ENCODE measurements around the gene OR5D14. TPM values are rescaled to one million over a fixed set of nuclear protein-coding genes. Genes with fewer than 3 reads are reported as not detected.

Gene OR5D14
- total and polyA plus RNA-seq, 4 donors: not detected

DNA sequence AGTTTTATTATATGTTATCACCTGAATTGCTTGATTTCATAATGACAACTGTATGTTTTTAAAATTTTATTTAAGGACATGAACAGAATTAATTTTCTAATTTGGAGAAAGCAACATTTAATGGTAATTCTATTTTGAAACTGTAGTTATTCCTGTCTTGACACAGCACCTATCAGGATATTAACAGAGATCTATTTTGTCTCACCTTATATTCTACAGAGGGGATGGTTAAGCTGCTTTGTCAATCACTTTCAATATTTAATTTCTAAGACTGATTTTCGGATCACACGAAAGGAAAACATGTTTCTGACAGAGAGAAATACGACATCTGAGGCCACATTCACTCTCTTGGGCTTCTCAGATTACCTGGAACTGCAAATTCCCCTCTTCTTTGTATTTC lies 43.1 kb downstream of the OR5D14 start, which contains the start of gene OR5D16:
OR5D16 (plus strand) TSS at position 301 of the 400 bp plus-strand sequence; CDS start at position 301, 0 bp downstream.
- no peak for DNase-seq (ENCODE audit: low spot score)
- WGBS: 23% methylated on average over 3 of the region's 3 CpGs
- Histone ChIP-seq H3K36me3 (ENCODE audit: control insufficient read depth in 4 of 4, insufficient read depth in 3 of 4, low read depth in 1 of 4, low read length in 3 of 4) (no peaks in the 10 kb centered on the region), H3K27me3 (ENCODE audit: control insufficient read depth in 4 of 4, insufficient read depth in 4 of 4, low read length in 3 of 4) (no peaks in the 10 kb centered on the region), H3K4me1 (ENCODE audit: control insufficient read depth in 4 of 4, insufficient read depth in 4 of 4, low read length in 3 of 4) (no peaks in the 10 kb centered on the region), H3K9ac (ENCODE audit: low read depth in 1 of 2, low read length in 2 of 2) (no peak within 1 kb of the TSS), H3K27ac (ENCODE audit: low read depth in 1 of 2, low read length in 2 of 2) (no peak within 1 kb of the TSS), H3K9me3 (ENCODE audit: control insufficient read depth in 4 of 4, low read length in 3 of 4) (no peaks in the 10 kb centered on the region), H3K4me3 (ENCODE audit: low read depth in 1 of 3, low read length in 3 of 3) (no peak within 1 kb of the TSS)
- TF ChIP-seq GABPA (IDR thresholded peaks at IDR 0.05 in 1 of 2, conservative IDR thresholded peaks at IDR 0.05 in 1 of 2): no peak
- no peak for TF ChIP-seq SP1 (IDR thresholded peaks at IDR 0.05)
- TF ChIP-seq, protein P1, sequence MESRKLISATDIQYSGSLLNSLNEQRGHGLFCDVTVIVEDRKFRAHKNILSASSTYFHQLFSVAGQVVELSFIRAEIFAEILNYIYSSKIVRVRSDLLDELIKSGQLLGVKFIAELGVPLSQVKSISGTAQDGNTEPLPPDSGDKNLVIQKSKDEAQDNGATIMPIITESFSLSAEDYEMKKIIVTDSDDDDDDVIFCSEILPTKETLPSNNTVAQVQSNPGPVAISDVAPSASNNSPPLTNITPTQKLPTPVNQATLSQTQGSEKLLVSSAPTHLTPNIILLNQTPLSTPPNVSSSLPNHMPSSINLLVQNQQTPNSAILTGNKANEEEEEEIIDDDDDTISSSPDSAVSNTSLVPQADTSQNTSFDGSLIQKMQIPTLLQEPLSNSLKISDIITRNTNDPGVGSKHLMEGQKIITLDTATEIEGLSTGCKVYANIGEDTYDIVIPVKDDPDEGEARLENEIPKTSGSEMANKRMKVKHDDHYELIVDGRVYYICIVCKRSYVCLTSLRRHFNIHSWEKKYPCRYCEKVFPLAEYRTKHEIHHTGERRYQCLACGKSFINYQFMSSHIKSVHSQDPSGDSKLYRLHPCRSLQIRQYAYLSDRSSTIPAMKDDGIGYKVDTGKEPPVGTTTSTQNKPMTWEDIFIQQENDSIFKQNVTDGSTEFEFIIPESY (IDR thresholded peaks at IDR 0.05): no peak
- no peak for TF ChIP-seq FOXA2 (IDR thresholded peaks at IDR 0.05)
- no peak for TF ChIP-seq RAD21 (IDR thresholded peaks at IDR 0.05)
- TF ChIP-seq EGR1 (IDR thresholded peaks at IDR 0.05; ENCODE audit: low read depth in 2 of 2): no peak
- TF ChIP-seq, protein P2, sequence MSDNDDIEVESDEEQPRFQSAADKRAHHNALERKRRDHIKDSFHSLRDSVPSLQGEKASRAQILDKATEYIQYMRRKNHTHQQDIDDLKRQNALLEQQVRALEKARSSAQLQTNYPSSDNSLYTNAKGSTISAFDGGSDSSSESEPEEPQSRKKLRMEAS (IDR thresholded peaks at IDR 0.05): no peak

Other genes with a start within 250 kb of the OR5D14 start
- not detected for gene OR4C15, start 241.1 kb upstream of the OR5D14 start, total RNA-seq
- not detected for gene OR4C15, start 241.1 kb upstream of the OR5D14 start, polyA plus RNA-seq
- not detected for gene OR4C16, start 223.4 kb upstream of the OR5D14 start, total RNA-seq
- gene OR4C16, start 223.4 kb upstream of the OR5D14 start, polyA plus RNA-seq: not detected
- not detected for gene OR4C11, start 187.9 kb upstream of the OR5D14 start, total RNA-seq
- not detected for gene OR4C11, start 187.9 kb upstream of the OR5D14 start, polyA plus RNA-seq
- gene OR4P4, start 160.4 kb upstream of the OR5D14 start, total RNA-seq: not detected
- gene OR4P4, start 160.4 kb upstream of the OR5D14 start, polyA plus RNA-seq: not detected
- gene OR4S2, start 147.2 kb upstream of the OR5D14 start, total RNA-seq: not detected
- gene OR4S2, start 147.2 kb upstream of the OR5D14 start, polyA plus RNA-seq: not detected
- gene OR4C6, start 133.4 kb upstream of the OR5D14 start, total RNA-seq: not detected
- not detected for gene OR4C6, start 133.4 kb upstream of the OR5D14 start, polyA plus RNA-seq
- gene OR5D13, start 22.1 kb upstream of the OR5D14 start, total RNA-seq: not detected
- gene OR5D13, start 22.1 kb upstream of the OR5D14 start, polyA plus RNA-seq: not detected
- gene OR5L1, start 15.8 kb downstream of the OR5D14 start, total RNA-seq: not detected
- not detected for gene OR5L1, start 15.8 kb downstream of the OR5D14 start, polyA plus RNA-seq
- gene OR5D18, start 24.1 kb downstream of the OR5D14 start, total RNA-seq: not detected
- not detected for gene OR5D18, start 24.1 kb downstream of the OR5D14 start, polyA plus RNA-seq
- not detected for gene OR5L2, start 31.7 kb downstream of the OR5D14 start, total RNA-seq
- gene OR5L2, start 31.7 kb downstream of the OR5D14 start, polyA plus RNA-seq: not detected
- not detected for gene OR5D16, start 43.2 kb downstream of the OR5D14 start, total RNA-seq
- gene OR5D16, start 43.2 kb downstream of the OR5D14 start, polyA plus RNA-seq: not detected
- gene TRIM51, start 87.7 kb downstream of the OR5D14 start, total RNA-seq: not detected
- not detected for gene TRIM51, start 87.7 kb downstream of the OR5D14 start, polyA plus RNA-seq
- not detected for gene OR5W2, start 119.0 kb downstream of the OR5D14 start, total RNA-seq
- gene OR5W2, start 119.0 kb downstream of the OR5D14 start, polyA plus RNA-seq: not detected
- not detected for gene OR5I1, start 140.8 kb downstream of the OR5D14 start, total RNA-seq
- gene OR5I1, start 140.8 kb downstream of the OR5D14 start, polyA plus RNA-seq: not detected
- gene OR10AG1, start 174.4 kb downstream of the OR5D14 start, total RNA-seq: not detected
- gene OR10AG1, start 174.4 kb downstream of the OR5D14 start, polyA plus RNA-seq: not detected
- gene OR5F1, start 199.1 kb downstream of the OR5D14 start, total RNA-seq: not detected
- gene OR5F1, start 199.1 kb downstream of the OR5D14 start, polyA plus RNA-seq: not detected
- not detected for gene OR5AS1, start 232.1 kb downstream of the OR5D14 start, total RNA-seq
- gene OR5AS1, start 232.1 kb downstream of the OR5D14 start, polyA plus RNA-seq: not detected

Data from liver (tissue), 9 donors.